G401 (cell line): Measurements from ENCODE around the gene AVPR2. TPM values are rescaled to one million over a fixed set of nuclear protein-coding genes. Genes with fewer than 3 reads are reported as not detected.

Source experiments
- DNase-seq: peaks from one replicate; pipeline ENCODE4 v3.0.0-alpha.2; 2015; ENCODE audit warnings: low spot score
- in situ Hi-C: cut with HindIII; loops from 2 replicates; pipeline ENCODE4 v1.10.0; 2016; ENCODE audit warnings: low sequenced_read_pairs, mixed read lengths
- total RNA-seq: library from RNA; depleted of rRNA; stranded (reverse); fragments of >200 nt; shearing (Covaris generic); gene quantifications from 2 replicates; pipeline ENCODE4 v1.2.3, GENCODE V29; 2014

AVPR2 gene
- total RNA-seq, 1 experiment from 2014 or later, result not detected

GRCh38 chrX:153944140-153944799, 39.8 kb downstream of the AVPR2 start, which contains the start of gene RENBP:
TSS of gene RENBP (minus strand) at chrX:153944643. CDS start at chrX:153944610, 33 bp downstream.
- in situ Hi-C loops, result no loop called here
- DNase-seq, result no peak

GRCh38 chrX:153944800-153945150, 40.3 kb downstream of the AVPR2 start:
- in situ Hi-C loops, result no loop called here
- no peak for DNase-seq

- in situ Hi-C loops, result no loop called here
- DNase-seq, result no peak
These were observed 41.8 kb downstream of the AVPR2 start for GRCh38 chrX:153945956-153946943.

GRCh38 chrX:153947009-153947769, 42.7 kb downstream of the AVPR2 start:
- peak; percentile 67 for DNase-seq
- in situ Hi-C loops, result no loop called here

- in situ Hi-C loops, result no loop called here
- no peak for DNase-seq
These were observed 43.6 kb downstream of the AVPR2 start for GRCh38 chrX:153948002-153948466.

GRCh38 chrX:153948847-153949805, 44.7 kb downstream of the AVPR2 start:
- DNase-seq, result no peak
- in situ Hi-C loops, result no loop called here

GRCh38 chrX:153950127-153950526, 45.7 kb downstream of the AVPR2 start:
- in situ Hi-C loops, result no loop called here
- no peak for DNase-seq

GRCh38 chrX:153951683-153952372, 47.4 kb downstream of the AVPR2 start:
- in situ Hi-C loops, result no loop called here
- DNase-seq, result no peak

- in situ Hi-C loops, result no loop called here
- no peak for DNase-seq
These were observed 48.0 kb downstream of the AVPR2 start for GRCh38 chrX:153952373-153953026.

GRCh38 chrX:153953342-153953830, 48.9 kb downstream of the AVPR2 start:
- DNase-seq, result peak; percentile 69
- in situ Hi-C loops, result no loop called here

GRCh38 chrX:153953892-153954557, 49.6 kb downstream of the AVPR2 start:
- DNase-seq, result no peak
- in situ Hi-C loops, result no loop called here

GRCh38 chrX:153954558-153955227, 50.2 kb downstream of the AVPR2 start:
- in situ Hi-C loops, result no loop called here
- no peak for DNase-seq

- in situ Hi-C loops, result no loop called here
- no peak for DNase-seq
These were observed 50.8 kb downstream of the AVPR2 start for GRCh38 chrX:153955228-153955732.

- in situ Hi-C loops, result no loop called here
- DNase-seq, result no peak
These were observed 51.8 kb downstream of the AVPR2 start for GRCh38 chrX:153956044-153956907.
